ENCODE results near the gene MDN1. TPM values are rescaled to one million over a fixed set of nuclear protein-coding genes. Genes with fewer than 3 reads are reported as not detected.
A peak's percentile ranks its signal among the peaks of the same experiment; 100 is the strongest.

MDN1 gene
- total RNA-seq, 2 donors from 2014 or later: 85.4 to 145 TPM

DNA sequence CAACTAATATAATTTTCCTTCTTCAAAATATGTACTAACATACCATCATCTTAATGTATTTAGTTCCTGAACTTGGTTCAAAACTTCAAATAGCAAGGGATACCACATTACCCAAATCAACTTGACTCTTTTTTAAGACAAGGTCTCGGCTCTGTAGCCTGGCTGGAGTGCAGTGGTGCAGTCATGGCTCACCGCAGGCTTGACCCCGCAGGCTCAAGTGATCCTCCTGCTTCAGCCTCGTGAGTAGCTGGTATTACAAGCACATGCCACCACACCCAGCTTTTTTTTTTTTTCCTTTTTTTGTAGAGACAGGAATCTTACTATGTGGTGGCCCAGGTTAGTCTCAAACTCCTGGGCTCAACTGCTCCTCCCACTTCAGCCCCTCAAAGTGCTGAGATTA lies 125.2 kb downstream of the MDN1 start:
- DNase-seq: no peak
- no peaks in the 10 kb centered on the region for H3K27me3 ChIP-seq (ENCODE audit: control insufficient read depth, insufficient read depth, low read length, poor library complexity, severe bottlenecking)
- H3K27me3 Mint-ChIP-seq (ENCODE audit: insufficient read depth): no peaks in the 10 kb centered on the region
- no peak overlapping the region for H3K4me3 Mint-ChIP-seq
- H3K4me1 ChIP-seq (ENCODE audit: control insufficient read depth, insufficient read depth, low read length): peaks cover 4% of the 10 kb centered on the region
- WGBS, 2 experiments (ENCODE audit: insufficient coverage in 1 of 2, insufficient read length in 1 of 2): 93% methylated on average over 4 of the region's 4 CpGs; no CpG with 5 or more reads in 1 of the 2 experiments
- H3K36me3 Mint-ChIP-seq (ENCODE audit: low read depth): peaks cover 88% of the 10 kb centered on the region
- H3K9me3 ChIP-seq (ENCODE audit: control insufficient read depth, low read length): no peaks in the 10 kb centered on the region
- no peak overlapping the region for H3K27ac Mint-ChIP-seq
- peaks cover 26% of the 10 kb centered on the region for H3K4me1 Mint-ChIP-seq
- H3K9ac ChIP-seq (ENCODE audit: extremely low read depth, low read length, poor library complexity, severe bottlenecking): no peak overlapping the region
- H3K9me3 Mint-ChIP-seq: no peaks in the 10 kb centered on the region
- no peak overlapping the region for H3K27ac ChIP-seq (ENCODE audit: low read depth, low read length)
- H3K4me3 ChIP-seq (ENCODE audit: low read length): no peak overlapping the region
- TF ChIP-seq, protein P1, sequence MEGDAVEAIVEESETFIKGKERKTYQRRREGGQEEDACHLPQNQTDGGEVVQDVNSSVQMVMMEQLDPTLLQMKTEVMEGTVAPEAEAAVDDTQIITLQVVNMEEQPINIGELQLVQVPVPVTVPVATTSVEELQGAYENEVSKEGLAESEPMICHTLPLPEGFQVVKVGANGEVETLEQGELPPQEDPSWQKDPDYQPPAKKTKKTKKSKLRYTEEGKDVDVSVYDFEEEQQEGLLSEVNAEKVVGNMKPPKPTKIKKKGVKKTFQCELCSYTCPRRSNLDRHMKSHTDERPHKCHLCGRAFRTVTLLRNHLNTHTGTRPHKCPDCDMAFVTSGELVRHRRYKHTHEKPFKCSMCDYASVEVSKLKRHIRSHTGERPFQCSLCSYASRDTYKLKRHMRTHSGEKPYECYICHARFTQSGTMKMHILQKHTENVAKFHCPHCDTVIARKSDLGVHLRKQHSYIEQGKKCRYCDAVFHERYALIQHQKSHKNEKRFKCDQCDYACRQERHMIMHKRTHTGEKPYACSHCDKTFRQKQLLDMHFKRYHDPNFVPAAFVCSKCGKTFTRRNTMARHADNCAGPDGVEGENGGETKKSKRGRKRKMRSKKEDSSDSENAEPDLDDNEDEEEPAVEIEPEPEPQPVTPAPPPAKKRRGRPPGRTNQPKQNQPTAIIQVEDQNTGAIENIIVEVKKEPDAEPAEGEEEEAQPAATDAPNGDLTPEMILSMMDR (conservative IDR thresholded peaks at IDR 0.05): no peak
- H3K36me3 ChIP-seq (ENCODE audit: control insufficient read depth, insufficient read depth, low read length): peaks cover 97% of the 10 kb centered on the region

DNA sequence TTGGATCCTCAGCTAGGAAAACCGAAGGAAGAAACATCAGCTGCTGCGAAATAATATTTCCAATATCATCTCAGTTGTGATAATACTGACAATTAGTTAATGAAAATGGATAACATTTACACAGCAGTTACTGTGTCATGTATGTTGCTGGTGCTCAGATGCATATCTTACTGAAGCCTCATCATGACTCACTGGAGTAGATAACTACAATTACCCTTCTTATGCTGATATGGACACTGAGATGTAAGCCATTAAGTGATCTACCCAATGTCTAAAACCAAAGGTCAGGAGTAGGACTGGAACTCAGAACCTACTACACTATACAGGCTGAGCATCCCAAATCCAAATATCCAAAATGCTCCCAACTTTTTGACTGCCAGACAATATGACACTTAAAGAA lies 126.4 kb downstream of the MDN1 start:
- H3K27ac Mint-ChIP-seq: peak overlapping the region; percentile 44
- Histone ChIP-seq H3K4me3 (ENCODE audit: low read length) (no peak overlapping the region), H3K9me3 (ENCODE audit: control insufficient read depth, low read length) (no peaks in the 10 kb centered on the region), H3K36me3 (ENCODE audit: control insufficient read depth, insufficient read depth, low read length) (peaks cover 97% of the 10 kb centered on the region), H3K27ac (ENCODE audit: low read depth, low read length) (no peak overlapping the region), H3K27me3 (ENCODE audit: control insufficient read depth, insufficient read depth, low read length, poor library complexity, severe bottlenecking) (no peaks in the 10 kb centered on the region), H3K4me1 (ENCODE audit: control insufficient read depth, insufficient read depth, low read length) (peaks cover 4% of the 10 kb centered on the region), H3K9ac (ENCODE audit: extremely low read depth, low read length, poor library complexity, severe bottlenecking) (no peak overlapping the region)
- H3K4me3 Mint-ChIP-seq: no peak overlapping the region
- H3K9me3 Mint-ChIP-seq: no peaks in the 10 kb centered on the region
- H3K36me3 Mint-ChIP-seq (ENCODE audit: low read depth): peaks cover 91% of the 10 kb centered on the region
- no peak for DNase-seq
- TF ChIP-seq, protein P1 (conservative IDR thresholded peaks at IDR 0.05): no peak
- H3K27me3 Mint-ChIP-seq (ENCODE audit: insufficient read depth): no peaks in the 10 kb centered on the region
- peaks cover 27% of the 10 kb centered on the region for H3K4me1 Mint-ChIP-seq
- WGBS, 2 experiments (ENCODE audit: insufficient coverage in 1 of 2, insufficient read length in 1 of 2): 89 to 100% methylated on average over 1 to 2 of the region's 2 CpGs

DNA sequence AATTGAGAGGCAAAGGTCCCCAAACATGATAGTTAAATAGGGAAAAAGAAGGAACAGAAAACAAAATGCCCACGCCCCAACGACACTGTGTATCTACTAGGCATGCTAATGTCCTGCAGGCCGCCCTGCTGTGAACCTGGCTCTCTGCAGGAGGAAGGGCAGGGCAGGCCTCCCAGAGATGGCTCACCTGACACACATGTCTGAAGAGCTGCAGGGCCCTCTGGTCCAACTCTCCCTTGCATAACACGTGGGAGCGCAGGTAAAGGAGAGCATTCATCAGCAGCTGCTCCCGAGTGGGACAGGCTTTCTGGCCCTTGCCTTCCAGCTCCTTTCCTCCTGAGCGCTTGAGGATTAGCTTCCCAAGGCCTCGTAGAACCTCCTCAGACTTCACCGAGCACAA lies 127.3 kb downstream of the MDN1 start:
- Mint-ChIP-seq H3K27me3 (ENCODE audit: insufficient read depth) (no peaks in the 10 kb centered on the region), H3K36me3 (ENCODE audit: low read depth) (peaks cover 92% of the 10 kb centered on the region), H3K4me3 (no peak overlapping the region), H3K9me3 (no peaks in the 10 kb centered on the region), H3K27ac (no peak overlapping the region), H3K4me1 (peaks cover 27% of the 10 kb centered on the region)
- 83 to 87% methylated on average over 7 to 9 of the region's 9 CpGs for WGBS, 2 experiments (ENCODE audit: insufficient coverage in 1 of 2, insufficient read length in 1 of 2)
- no peak overlapping the region for H3K4me3 ChIP-seq (ENCODE audit: low read length)
- H3K9ac ChIP-seq (ENCODE audit: extremely low read depth, low read length, poor library complexity, severe bottlenecking): no peak overlapping the region
- H3K27me3 ChIP-seq (ENCODE audit: control insufficient read depth, insufficient read depth, low read length, poor library complexity, severe bottlenecking): no peaks in the 10 kb centered on the region
- H3K27ac ChIP-seq (ENCODE audit: low read depth, low read length): no peak overlapping the region
- DNase-seq: peak; percentile 71
- TF ChIP-seq, protein P1 (conservative IDR thresholded peaks at IDR 0.05): no peak
- peaks cover 4% of the 10 kb centered on the region for H3K4me1 ChIP-seq (ENCODE audit: control insufficient read depth, insufficient read depth, low read length)
- peaks cover 98% of the 10 kb centered on the region for H3K36me3 ChIP-seq (ENCODE audit: control insufficient read depth, insufficient read depth, low read length)
- H3K9me3 ChIP-seq (ENCODE audit: control insufficient read depth, low read length): no peaks in the 10 kb centered on the region
